HUES64 (cell line): Measurements from ENCODE around the gene GALNT10.
A peak's percentile ranks its signal among the peaks of the same experiment; 100 is the strongest.

Experiments used
- H3K27ac ChIP-seq: 2 replicates; pipeline ENCODE4 v1.7.0; 2013; ENCODE audit warnings: low read depth, low read length, inconsistent platforms
- H3K27me3 ChIP-seq: 2 replicates; pipeline ENCODE4 v1.6.1; 2013; ENCODE audit warnings: mild to moderate bottlenecking, low read length; ENCODE audit not compliant: insufficient read depth
- H3K36me3 ChIP-seq: 2 replicates; pipeline ENCODE4 v1.6.1; 2013; ENCODE audit warnings: mild to moderate bottlenecking, low read length; ENCODE audit not compliant: insufficient read depth
- H3K4me1 ChIP-seq: 2 replicates; pipeline ENCODE4 v1.6.1; 2013; ENCODE audit warnings: mild to moderate bottlenecking, low read length, moderate library complexity; ENCODE audit not compliant: insufficient read depth
- H3K4me3 ChIP-seq: 2 replicates; pipeline ENCODE4 v1.5.1; 2013; ENCODE audit warnings: mild to moderate bottlenecking, low read length, moderate library complexity
- H3K9ac ChIP-seq: 2 replicates; pipeline ENCODE4 v1.6.1; 2013; ENCODE audit warnings: mild to moderate bottlenecking, low read depth, low read length
- H3K9me3 ChIP-seq: 2 replicates; pipeline ENCODE4 v1.6.1; 2013; ENCODE audit warnings: low read depth, low read length; ENCODE audit not compliant: insufficient read depth
- WGBS: fragments of 150-250, 120-280 bp; methylation state at CpG from one replicate; pipeline ENCODE4 v1.1.7; 2013; ENCODE audit warnings: missing lambda C conversion rate; 5-methylcytosine and 5-hydroxymethylcytosine counted together

The GALNT10 gene

GRCh38 chr5:154179846-154180710 lies 10.5 kb upstream of the GALNT10 start:
- WGBS = 71% methylated on average over 13 of the region's 13 CpGs
- no peak overlapping the region for H3K27ac ChIP-seq
- no peaks in the 10 kb centered on the region for H3K27me3 ChIP-seq
- H3K9me3 ChIP-seq = no peaks in the 10 kb centered on the region
- no peak overlapping the region for H3K9ac ChIP-seq
- H3K36me3 ChIP-seq = no peaks in the 10 kb centered on the region
- peaks cover 7% of the 10 kb centered on the region; the same call in 1 of the 2 replicates for H3K4me1 ChIP-seq
- H3K4me3 ChIP-seq = no peak overlapping the region

DNA sequence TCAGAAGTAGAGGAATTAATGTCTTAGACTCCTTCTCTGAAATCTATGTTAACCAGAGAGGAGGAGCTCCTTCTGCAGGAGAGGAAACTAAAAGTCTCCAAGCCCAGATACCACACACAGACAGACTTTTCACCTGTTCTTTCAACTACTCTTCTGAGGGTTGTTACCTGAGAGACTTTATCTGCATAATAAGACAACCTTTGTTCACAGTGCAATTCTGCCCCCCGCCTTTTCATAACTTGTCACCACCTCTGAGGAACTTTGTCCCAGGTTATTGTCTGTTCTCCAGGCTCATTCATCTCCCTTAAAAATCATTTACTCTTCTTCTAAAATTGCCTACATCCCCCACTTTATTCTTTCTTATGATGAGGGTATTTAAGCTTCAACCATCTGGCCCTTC lies 9.4 kb upstream of the GALNT10 start:
- no peak overlapping the region for H3K9ac ChIP-seq
- H3K9me3 ChIP-seq = no peaks in the 10 kb centered on the region
- no peaks in the 10 kb centered on the region for H3K36me3 ChIP-seq
- WGBS = 77% methylated on average over 1 of the region's 1 CpG
- H3K27me3 ChIP-seq = no peaks in the 10 kb centered on the region
- peaks cover 7% of the 10 kb centered on the region; the same call in 1 of the 2 replicates for H3K4me1 ChIP-seq
- H3K27ac ChIP-seq = no peak overlapping the region
- H3K4me3 ChIP-seq = no peak overlapping the region

- Histone ChIP-seq H3K4me1 (peaks cover 17% of the 10 kb centered on the region), H3K4me3 (peak overlapping the region; percentile 65), H3K27ac (no peak overlapping the region), H3K9me3 (no peaks in the 10 kb centered on the region), H3K36me3 (no peaks in the 10 kb centered on the region), H3K9ac (no peak overlapping the region), H3K27me3 (peaks cover 50% of the 10 kb centered on the region)
- 4% methylated on average over 25 of the region's 25 CpGs for WGBS
Observed at GRCh38 chr5:154189256-154189818, 1.2 kb upstream of the GALNT10 start.

GRCh38 chr5:154189819-154190594 lies 526 bp upstream of the GALNT10 start:
- 1% methylated on average over 67 of the region's 67 CpGs for WGBS
- Histone ChIP-seq H3K27ac (no peak overlapping the region; the same call in 1 of the 2 replicates), H3K9me3 (no peaks in the 10 kb centered on the region)

DNA sequence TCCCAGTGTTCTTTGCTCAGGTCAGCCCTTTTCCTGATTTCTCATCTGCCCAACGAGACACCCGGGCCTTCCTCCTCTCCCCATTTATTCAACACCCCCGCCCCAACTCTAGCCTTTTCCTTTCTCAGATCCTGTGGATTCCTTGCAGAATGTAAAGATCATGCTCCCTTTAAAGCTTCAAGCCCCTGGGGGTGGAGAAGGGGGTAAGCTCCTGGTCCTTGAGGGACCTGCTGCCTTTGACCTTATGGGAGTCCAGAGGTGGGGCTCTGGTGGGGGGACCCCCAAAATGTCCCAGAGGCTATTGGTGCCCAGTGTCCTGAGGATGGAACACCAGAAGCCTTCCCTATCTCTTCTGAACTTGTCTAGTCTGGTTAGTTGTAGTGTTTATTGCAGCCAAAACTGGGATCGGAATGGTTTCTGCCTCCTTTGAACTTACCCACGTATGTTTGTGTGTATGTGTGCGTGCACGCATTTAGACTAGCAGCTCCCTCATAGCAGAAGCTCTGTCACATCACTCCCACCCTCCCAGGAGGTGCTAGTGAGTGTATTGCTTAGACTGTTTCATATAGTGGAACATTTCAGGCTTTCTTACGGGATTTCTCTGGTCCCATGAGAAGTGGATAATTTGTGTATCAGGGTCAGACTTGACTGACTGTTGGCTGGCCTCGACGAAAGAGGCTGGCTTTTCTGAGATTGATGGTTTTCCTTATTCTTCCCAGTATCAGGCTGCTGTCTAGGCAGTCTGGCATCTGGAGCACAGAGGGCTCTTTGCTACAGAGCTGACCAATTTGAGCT lies 1.1 kb downstream of the GALNT10 start:
- peak overlapping the region; percentile 4 for H3K4me3 ChIP-seq
- WGBS = 59% methylated on average over 6 of the region's 10 CpGs

More at GRCh38 chr5:154189819-154190594, 526 bp upstream of the GALNT10 start:
- peaks cover 23% of the 10 kb centered on the region for H3K4me1 ChIP-seq
- H3K4me3 ChIP-seq = peak overlapping the region; percentile 65
- no peaks in the 10 kb centered on the region for H3K36me3 ChIP-seq
- peak overlapping the region; percentile 67 for H3K9ac ChIP-seq
- peaks cover 50% of the 10 kb centered on the region for H3K27me3 ChIP-seq

GRCh38 chr5:154193283-154193682 lies 2.8 kb downstream of the GALNT10 start:
- H3K27ac ChIP-seq = no peak overlapping the region
- no peaks in the 10 kb centered on the region for H3K36me3 ChIP-seq
- H3K9me3 ChIP-seq = no peaks in the 10 kb centered on the region
- no peak overlapping the region for H3K9ac ChIP-seq
- peaks cover 41% of the 10 kb centered on the region for H3K4me1 ChIP-seq
- H3K4me3 ChIP-seq = no peak overlapping the region
- H3K27me3 ChIP-seq = peaks cover 32% of the 10 kb centered on the region
- 80% methylated on average over 3 of the region's 3 CpGs for whole genome bisulfite sequencing

More for the DNA sequence above, 1.1 kb downstream of the GALNT10 start:
- H3K9me3 ChIP-seq = no peaks in the 10 kb centered on the region
- no peak overlapping the region for H3K9ac ChIP-seq
- peaks cover 48% of the 10 kb centered on the region for H3K27me3 ChIP-seq
- no peak overlapping the region for H3K27ac ChIP-seq
- no peaks in the 10 kb centered on the region for H3K36me3 ChIP-seq
- peaks cover 29% of the 10 kb centered on the region for H3K4me1 ChIP-seq

DNA sequence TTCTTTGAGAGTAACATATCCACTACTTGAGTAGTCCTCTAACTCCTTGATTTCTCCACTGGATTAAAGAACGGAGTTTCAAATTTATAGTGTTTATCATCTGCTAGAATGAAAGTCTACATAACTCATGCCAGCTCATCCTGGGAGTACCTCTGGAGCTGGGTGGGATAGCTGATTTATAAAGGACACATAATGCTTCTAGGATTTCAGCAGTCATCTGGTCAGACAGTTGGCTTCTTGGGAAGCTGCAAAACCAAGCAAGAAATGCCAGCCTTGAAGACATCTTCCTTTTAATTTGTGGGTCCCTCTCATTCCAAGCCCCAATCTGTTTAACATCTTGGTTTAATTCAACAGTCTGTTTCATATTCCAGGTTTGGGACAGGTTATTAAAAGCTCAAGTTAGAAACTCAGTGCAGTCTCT lies 3.2 kb downstream of the GALNT10 start:
- Histone ChIP-seq H3K27ac (no peak overlapping the region), H3K9ac (no peak overlapping the region), H3K4me1 (peaks cover 41% of the 10 kb centered on the region), H3K36me3 (no peaks in the 10 kb centered on the region), H3K27me3 (peaks cover 29% of the 10 kb centered on the region), H3K9me3 (no peaks in the 10 kb centered on the region), H3K4me3 (no peak overlapping the region)
- no CpG with 5 or more reads among the region's 1 CpG for WGBS

DNA sequence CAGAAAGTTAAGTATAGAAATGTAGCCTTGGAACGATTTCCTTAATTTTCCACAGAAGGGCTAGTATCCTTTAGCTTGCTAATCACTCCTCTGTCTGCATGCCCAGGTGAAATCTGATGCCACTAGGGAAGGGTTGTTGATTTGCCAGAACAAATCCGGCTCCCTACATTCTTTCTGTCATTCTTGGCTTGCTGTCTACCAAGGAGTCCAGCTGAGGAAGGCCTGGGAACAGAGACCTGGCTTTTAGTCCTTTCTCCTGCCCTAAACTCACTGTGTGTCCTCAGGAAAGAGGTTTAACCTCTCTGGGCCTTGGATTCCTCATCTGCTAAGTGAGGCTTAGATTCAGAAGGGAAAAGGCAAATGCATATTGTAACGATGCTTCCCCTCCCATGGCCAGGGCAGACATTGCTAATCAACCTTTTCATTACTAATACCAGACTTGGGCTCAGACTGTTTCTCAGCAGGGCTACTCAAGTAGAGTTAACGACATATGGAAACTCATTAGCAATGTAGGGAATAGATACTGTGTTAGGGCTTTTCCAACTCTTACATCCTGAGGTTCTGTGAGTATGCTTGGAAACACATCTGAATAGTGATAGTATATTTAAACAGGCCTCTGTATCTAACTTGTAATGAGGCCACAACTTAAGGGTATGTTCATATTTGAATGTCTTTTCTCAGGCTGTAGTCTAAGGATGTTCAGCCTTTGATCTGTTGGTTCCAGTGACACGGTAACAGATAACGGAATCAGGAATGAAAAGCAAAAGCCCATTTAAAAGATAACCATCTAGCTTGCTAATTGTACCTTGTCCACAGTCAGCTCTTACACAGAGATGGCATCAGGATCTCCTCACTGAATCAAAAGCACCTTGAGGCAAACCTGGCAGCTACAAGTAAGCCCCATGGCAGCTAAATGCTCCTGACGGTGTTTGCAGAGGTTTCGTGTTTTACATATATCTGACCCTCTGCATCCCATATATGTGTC lies 4.1 kb downstream of the GALNT10 start:
- no peaks in the 10 kb centered on the region for H3K9me3 ChIP-seq
- 51% methylated on average over 8 of the region's 8 CpGs for WGBS
- H3K4me3 ChIP-seq = no peak overlapping the region
- H3K4me1 ChIP-seq = peaks cover 36% of the 10 kb centered on the region
- no peak overlapping the region for H3K9ac ChIP-seq
- H3K27me3 ChIP-seq = peaks cover 20% of the 10 kb centered on the region
- no peaks in the 10 kb centered on the region for H3K36me3 ChIP-seq
- no peak overlapping the region for H3K27ac ChIP-seq

DNA sequence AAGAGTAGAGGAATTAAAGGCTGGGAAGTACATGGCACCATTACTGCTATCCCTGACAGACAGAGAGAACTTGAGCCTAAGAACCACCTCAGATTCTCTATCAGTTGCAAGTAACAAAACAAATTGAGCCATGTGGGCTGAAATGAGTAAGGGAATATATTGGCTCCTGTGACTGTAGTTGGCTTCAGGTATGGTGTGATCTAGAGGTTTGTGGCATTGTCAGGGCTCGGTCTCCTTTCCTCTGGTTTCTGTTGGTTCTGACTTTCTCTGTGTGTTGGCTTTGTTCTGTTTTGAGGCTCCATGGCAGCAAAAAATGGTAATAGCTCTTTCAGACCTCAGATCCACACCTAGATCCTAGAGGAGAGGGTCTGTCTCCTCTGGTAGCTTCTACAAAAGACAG lies 5.7 kb downstream of the GALNT10 start:
- Histone ChIP-seq H3K4me1 (peaks cover 36% of the 10 kb centered on the region), H3K27me3 (peaks cover 10% of the 10 kb centered on the region), H3K9ac (no peak overlapping the region), H3K36me3 (no peaks in the 10 kb centered on the region), H3K27ac (no peak overlapping the region), H3K9me3 (no peaks in the 10 kb centered on the region), H3K4me3 (no peak overlapping the region)
- WGBS = 95% methylated on average over 1 of the region's 1 CpG
